GM12878 (cell line): Measurements from ENCODE around the gene GIPC1.

Experiments used
- EGR1 ChIP-seq, 2 experiments: IDR thresholded peaks; 1 replicate in 1 of 2; 2 replicates in 1 of 2; pipeline ENCODE4 v1.6.1; 2011 to 2012; ENCODE audit warnings: low read depth in 2 of 2, low read length in 2 of 2, borderline replicate concordance in 1 of 2, mild to moderate bottlenecking in 1 of 2, moderate library complexity in 1 of 2
- TF ChIP-seq, protein P1 (sequence below), 3 experiments: IDR thresholded peaks in 2 of 3; conservative IDR thresholded peaks in 1 of 3; 2 replicates each; pipeline ENCODE4 v1.5.1; 2011; ENCODE audit warnings: low read depth in 3 of 3, low read length in 3 of 3, mild to moderate bottlenecking in 3 of 3, control low read depth in 2 of 3, moderate library complexity in 2 of 3, inconsistent platforms in 1 of 3, mixed read lengths in 1 of 3; ENCODE audit not compliant: control insufficient read depth in 2 of 3, insufficient read depth in 1 of 3; ENCODE audit errors: extremely low read depth in 1 of 3

DNA sequence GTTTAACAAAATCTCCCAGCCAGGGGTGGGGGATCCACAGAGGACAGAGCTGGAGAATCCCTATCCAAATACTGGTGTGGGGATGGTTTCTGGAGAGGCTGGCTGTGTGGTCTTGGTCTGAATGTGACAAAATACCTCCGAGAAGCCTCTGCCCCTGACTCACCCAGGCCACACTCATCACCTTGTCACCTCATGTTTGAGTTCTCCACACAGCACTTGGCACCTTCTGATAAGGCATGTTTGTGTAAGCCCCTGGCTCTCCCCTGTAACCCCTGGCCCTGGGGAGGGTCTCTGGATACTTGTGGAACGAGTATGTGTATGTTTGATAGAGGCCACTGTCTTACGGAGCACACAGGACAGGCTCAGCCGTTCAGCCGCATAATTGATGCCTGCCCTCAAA lies 48.1 kb upstream of the GIPC1 start:
- TF ChIP-seq EGR1 (IDR thresholded peaks at IDR 0.05; ENCODE audit: borderline replicate concordance in 1 of 2, low read depth in 2 of 2, low read length in 2 of 2) = no peak
- TF ChIP-seq, protein P1, sequence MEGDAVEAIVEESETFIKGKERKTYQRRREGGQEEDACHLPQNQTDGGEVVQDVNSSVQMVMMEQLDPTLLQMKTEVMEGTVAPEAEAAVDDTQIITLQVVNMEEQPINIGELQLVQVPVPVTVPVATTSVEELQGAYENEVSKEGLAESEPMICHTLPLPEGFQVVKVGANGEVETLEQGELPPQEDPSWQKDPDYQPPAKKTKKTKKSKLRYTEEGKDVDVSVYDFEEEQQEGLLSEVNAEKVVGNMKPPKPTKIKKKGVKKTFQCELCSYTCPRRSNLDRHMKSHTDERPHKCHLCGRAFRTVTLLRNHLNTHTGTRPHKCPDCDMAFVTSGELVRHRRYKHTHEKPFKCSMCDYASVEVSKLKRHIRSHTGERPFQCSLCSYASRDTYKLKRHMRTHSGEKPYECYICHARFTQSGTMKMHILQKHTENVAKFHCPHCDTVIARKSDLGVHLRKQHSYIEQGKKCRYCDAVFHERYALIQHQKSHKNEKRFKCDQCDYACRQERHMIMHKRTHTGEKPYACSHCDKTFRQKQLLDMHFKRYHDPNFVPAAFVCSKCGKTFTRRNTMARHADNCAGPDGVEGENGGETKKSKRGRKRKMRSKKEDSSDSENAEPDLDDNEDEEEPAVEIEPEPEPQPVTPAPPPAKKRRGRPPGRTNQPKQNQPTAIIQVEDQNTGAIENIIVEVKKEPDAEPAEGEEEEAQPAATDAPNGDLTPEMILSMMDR (IDR thresholded peaks at IDR 0.05 in 2 of 3, conservative IDR thresholded peaks at IDR 0.05 in 1 of 3; ENCODE audit: control insufficient read depth in 2 of 3, extremely low read depth in 1 of 3, insufficient read depth in 1 of 3, low read depth in 3 of 3, low read length in 3 of 3) = no peak
